EH (cell line): ENCODE data around the gene ALOX5.
"Not testable (repeated sequence)": the region's sequence is repeated elsewhere in the genome, so short reads cannot be mapped to it uniquely, and the experiment has no call there.

Source experiments
- DNase-seq: peaks from one replicate; pipeline ENCODE4 v3.0.0-alpha.2; 2015; ENCODE audit warnings: low read depth

The ALOX5 gene

DNA sequence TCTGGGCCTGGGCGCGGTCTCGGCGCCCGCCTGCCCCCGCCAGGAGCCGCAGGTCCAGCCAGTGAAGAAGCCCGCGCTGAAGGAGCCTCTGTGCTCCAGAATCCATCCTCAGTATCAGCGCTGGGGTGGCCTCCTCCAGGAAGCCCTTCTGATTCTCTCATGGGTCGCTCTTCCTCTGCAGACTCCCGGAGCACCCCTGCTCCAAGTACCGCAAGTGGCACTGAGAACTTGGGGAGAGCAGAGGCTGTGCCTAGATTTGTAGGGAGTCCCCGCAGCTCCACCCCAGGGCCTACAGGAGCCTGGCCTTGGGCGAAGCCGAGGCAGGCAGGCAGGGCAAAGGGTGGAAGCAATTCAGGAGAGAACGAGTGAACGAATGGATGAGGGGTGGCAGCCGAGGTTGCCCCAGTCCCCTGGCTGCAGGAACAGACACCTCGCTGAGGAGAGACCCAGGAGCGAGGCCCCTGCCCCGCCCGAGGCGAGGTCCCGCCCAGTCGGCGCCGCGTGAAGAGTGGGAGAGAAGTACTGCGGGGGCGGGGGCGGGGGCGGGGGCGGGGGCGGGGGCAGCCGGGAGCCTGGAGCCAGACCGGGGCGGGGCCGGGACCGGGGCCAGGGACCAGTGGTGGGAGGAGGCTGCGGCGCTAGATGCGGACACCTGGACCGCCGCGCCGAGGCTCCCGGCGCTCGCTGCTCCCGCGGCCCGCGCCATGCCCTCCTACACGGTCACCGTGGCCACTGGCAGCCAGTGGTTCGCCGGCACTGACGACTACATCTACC, at the start of gene ALOX5:
ALOX5 (plus strand) TSS at position 641 of the 774 bp plus-strand sequence; CDS start at position 705, 64 bp downstream.
- DNase-seq: no peak

DNA sequence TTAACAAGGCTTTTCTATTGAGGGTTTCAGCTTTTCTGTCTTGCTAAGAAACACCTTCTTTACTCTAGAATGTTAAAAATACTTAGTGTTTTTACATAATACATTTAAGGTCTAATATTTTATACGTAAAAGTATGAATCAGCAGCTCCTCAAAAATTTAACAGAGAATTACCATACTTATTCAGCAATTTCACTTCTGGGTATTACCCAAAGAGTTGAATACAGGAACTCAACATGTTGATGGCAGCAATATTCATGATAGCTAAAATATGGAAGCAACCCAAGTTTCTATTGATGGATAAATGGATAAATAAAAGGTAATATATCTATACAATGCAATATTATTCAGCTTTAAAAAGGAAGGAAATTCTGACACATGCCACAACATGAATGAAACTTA, 48.9 kb upstream of the ALOX5 start:
- no peak for DNase-seq

GRCh38 chr10:45326864-45327263, 47.2 kb upstream of the ALOX5 start:
- DNase-seq: not testable (repeated sequence)

DNA sequence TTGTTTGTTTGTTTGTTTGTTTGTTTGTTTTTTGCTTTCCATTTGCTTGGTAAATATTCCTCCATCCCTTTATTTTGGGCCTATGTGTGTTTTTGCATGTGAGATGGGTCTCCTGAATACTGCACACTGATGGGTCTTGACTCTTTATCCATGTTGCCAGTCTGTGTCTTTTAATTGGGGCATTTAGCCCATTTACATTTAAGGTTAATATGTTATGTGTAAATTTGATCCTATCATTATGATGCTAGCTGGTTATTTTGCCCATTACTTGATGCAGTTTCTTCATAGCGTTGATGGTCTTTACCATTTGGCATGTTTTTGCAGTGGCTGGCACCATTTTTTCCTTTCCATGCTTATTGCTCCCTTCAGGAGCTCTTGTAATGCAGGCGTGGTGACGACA, 42.2 kb upstream of the ALOX5 start:
- DNase-seq: not testable (repeated sequence)

- DNase-seq: no peak
These were observed 34.1 kb upstream of the ALOX5 start for GRCh38 chr10:45339894-45340293.

- DNase-seq: not testable (repeated sequence)
These were observed 33.6 kb upstream of the ALOX5 start for GRCh38 chr10:45340420-45340819.

DNA sequence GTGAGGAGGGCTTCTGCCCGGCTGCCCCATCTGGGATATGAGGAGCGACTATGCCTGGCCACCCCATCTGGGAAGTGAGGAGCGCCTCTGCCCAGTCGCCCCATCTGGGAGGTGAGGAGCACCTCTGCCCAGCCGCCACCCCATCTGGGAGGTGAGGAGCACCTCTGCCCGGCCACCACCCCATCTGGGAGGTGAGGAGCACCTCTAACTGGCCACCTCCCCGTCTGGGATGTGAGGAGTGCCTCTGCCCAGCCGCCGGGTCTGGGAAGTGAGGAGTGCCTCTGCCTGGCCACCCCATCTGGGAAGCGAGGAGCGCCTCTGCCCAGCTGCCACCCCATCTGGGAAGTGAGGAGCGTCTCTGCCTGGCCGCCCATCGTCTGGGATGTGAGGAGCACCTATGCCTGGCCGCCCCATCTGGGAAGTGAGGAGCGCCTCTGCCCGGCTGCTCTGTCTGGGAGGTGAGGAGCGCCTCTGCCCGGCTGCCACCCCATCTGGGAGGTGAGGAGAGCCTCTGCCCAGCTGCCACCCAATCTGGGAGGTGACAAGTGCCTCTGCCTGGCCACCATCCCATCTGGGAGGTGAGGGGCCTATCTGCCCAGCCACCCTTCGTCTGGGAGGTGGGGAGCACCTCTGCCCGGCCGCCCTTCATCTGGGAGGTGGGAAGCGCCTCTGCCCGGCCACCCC, 27.2 kb upstream of the ALOX5 start:
- not testable (repeated sequence) for DNase-seq

DNA sequence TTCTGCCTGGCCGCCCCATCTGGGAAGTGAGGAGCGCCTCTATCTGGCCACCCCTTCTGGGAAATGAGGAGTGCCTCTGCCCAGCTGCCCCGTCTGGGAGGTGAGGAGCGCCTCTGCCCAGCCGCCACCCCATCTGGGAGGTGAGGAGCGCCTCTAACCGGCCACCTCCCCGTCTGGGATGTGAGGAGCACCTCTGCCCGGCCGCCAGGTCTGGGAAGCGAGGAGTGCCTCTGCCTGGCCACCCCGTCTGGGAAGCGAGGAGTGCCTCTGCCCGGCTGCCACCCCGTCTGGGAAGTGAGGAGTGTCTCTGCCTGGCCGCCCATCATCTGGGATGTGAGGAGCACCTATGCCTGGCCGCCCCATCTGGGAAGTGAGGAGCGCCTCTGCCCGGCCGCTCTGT, 26.6 kb upstream of the ALOX5 start:
- not testable (repeated sequence) for DNase-seq

- DNase-seq: not testable (repeated sequence)
These were observed 25.7 kb upstream of the ALOX5 start for GRCh38 chr10:45348196-45348765.

DNA sequence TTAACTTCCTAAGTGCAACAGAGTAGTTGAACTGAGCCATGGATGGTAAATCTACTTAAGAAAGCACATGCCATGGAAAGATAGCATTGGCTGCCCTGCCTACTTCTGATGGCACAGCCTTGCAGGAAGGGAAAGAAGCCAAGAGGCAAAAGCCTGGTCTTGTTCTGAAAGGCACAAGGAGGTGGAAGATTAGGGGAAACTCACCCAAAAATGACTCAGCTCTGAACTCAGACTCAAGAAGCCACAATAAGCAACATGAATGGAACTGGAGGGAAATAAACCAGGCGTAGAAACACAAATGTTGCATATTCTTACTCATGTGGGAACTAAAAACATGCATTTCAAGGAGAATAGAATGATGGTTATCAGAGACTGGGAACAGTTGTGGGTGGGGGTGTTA, 20.8 kb upstream of the ALOX5 start:
- no peak for DNase-seq

- DNase-seq: peak; percentile 42
These were observed 19.8 kb upstream of the ALOX5 start for GRCh38 chr10:45354261-45354660.

DNA sequence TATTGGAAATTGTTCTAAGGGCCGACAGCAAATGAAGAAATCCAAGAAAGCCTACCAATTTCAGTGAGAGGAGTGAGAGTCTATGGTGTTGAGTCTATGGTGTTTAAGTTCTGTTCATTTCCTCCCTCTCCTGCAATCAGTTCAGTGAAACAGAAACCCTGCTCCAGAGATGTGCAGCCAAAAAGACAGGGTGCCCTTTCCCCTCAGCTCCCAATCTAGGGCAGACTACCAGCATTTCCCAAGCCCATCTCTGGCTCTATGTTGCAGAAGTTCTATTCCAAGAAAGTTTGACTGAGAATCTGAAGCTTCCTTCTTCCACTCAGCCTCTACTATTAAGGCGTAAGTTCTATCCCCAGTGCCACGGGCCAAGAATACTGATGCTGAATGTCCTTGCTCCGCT, 18.5 kb upstream of the ALOX5 start:
- no peak for DNase-seq

- DNase-seq: not testable (repeated sequence)
These were observed 15.1 kb upstream of the ALOX5 start for GRCh38 chr10:45358961-45359360.

DNA sequence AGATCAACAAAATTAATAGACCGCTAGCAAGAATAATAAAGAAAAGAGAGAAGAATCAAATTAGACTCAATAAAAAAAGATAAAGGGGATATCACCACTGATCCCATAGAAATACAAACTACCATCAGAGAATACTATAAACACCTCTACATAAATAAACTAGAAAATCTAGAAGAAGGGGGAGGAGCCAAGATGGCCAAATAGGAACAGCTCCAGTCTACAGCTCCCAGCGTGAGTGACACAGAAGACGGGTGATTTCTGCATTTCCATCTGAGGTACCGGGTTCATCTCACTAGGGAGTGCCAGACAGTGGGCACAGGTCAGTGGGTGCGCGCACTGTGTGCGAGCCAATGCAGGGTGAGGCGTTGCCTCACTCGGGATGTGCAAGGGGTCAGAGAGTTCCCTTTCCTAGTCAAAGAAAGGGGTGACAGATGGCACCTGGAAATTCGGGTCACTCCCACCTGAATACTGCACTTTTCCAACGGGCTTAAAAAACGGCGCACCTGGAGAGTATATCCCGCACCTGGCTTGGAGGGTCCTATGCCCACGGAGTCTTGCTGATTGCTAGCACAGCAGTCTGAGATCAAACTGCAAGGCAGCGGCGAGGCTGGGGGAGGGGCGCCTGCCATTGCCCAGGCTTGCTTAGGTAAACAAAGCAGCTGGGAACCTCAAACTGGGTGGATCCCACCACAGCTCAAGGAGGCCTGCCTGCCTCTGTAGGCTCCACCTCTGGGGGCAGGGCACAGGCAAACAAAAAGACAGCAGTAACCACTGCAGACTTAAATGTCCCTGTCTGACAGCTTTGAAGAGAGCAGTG, 11.8 kb upstream of the ALOX5 start:
- not testable (repeated sequence) for DNase-seq

DNA sequence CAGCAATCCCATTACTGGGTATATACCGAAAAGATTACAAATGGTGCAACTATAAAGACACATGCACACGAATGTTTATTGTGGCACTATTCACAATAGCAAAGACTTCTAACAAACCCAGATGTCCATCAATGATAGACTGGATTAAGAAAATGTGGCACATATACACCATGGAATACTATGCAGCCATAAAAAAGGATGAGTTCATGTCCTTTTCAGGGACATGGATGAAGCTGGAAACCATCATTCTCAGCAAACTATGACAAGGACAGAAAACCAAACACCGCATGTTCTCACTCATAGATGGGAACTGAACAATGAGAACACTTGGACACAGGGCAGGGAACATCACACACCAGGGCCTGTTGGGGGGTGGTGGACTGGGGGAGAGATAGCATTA, 6.4 kb upstream of the ALOX5 start:
- DNase-seq: not testable (repeated sequence)

- DNase-seq: no peak
These were observed 5.8 kb upstream of the ALOX5 start for GRCh38 chr10:45368181-45368580.

DNA sequence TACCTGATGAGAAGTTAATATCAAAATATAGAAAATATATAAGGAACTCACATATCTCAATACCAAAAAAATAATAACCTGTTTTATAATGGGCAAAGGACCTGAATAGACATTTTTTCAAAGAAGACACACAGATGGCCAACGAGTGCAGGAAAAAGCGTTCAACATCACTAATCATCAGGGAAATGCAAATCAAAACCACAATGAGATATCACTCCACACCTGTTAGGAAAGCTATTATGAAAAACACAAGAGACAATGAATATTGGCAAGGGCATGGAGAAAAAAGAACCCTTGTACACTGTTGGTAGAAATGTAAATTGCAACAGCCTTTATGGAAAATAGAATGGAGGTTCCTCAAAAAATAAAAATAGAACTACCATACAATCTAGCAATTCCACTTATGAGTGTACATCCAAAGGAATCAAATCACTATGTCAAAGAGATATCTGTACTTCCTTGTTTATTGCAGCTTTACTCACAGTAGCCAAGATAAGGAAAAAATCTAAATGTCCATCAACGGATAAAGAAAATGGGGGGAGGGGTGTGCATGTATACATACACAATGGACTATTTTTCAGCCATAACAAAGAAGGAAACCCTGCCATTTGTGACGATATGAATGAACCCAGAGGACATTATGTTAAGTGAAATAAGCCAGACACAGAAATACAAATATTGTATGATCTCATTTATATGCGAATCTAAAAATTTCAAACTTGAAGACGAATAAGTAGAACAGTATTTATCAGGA, 3.6 kb upstream of the ALOX5 start:
- DNase-seq: no peak

DNA sequence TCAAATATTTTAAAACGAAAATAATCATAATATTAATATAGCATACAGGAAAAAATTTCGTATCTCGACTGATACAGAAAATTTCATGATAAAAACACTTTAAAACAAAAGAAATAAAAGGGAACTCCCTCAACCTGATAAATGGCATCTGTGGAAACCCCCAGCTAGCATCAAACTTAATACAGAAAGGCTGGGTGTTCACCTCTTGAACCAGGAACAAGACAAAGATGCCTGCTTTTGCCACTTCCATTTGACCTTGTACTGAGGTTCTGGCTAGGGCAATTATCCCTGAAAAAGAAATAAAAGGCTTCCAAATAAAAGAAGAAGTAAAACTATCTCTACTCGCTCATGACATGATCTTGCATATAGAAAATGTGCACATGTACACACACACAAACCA, 2.5 kb upstream of the ALOX5 start:
- DNase-seq: no peak

DNA sequence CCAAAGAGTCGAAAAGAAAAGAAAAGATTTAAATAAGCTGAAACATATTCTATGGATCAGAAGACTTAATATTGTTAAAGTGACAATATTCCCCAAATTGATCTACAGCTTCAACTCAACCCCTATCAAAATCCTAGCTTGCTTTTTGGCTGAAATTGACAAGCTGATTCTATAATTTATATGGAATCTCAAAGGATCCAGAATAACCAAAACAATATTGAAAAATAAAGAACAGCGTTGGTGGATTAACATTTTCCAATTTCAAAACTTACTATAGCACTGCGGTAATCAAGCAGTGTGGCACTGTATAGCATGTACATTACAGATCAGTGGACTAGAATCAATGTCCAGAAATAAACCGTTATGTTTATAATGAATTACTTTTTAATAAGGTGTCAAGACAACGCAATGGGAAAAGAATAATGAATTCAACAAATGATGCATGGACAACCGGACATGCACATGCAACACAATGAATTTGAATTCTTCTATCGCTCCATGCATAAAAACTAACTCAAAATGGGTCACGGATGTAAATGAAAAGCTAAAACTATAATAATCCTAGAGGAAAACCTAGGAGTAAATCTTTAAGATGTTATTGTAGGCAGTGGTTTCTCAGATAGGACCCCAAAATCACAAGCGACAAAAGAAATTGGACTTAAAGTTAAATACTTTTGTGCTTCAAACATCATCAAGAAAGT, 1.6 kb upstream of the ALOX5 start:
- DNase-seq: no peak

DNA sequence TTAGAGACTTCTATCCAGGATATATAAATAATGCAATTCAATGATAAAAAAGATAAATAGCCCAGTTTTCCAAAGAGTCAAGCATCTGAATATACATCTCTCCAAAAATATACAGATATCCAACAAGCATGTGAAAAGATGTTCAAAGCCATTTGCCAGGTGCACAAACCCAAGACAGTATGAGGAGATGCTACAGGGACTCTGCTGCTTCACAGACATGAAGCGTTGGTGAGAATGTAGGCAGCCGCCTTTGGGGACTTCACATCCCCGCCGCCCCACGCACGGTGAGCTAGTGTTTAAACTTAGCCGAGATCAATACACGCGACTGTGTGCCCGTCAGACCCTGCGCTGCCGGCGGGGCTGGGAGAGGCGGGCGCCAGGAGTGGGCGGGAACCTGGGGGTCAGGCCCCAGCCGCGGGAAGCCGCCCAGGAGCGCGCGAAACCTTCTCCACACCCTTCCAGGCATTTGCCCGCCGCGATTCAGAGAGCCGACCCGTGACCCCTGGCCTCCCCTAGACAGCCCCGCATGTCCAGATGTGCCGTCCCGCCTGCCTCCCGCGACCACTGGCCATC, 927 bp upstream of the ALOX5 start:
- no peak for DNase-seq
